ENCODE measurements around the gene PROZ. TPM values are rescaled to one million over a fixed set of nuclear protein-coding genes. Genes with fewer than 3 reads are reported as not detected.

Gene PROZ
- total and polyA plus RNA-seq, 9 of the 15 experiments (the other 6 are each of a cell fraction or from before 2014, with no cell fraction given) = not detected

DNA sequence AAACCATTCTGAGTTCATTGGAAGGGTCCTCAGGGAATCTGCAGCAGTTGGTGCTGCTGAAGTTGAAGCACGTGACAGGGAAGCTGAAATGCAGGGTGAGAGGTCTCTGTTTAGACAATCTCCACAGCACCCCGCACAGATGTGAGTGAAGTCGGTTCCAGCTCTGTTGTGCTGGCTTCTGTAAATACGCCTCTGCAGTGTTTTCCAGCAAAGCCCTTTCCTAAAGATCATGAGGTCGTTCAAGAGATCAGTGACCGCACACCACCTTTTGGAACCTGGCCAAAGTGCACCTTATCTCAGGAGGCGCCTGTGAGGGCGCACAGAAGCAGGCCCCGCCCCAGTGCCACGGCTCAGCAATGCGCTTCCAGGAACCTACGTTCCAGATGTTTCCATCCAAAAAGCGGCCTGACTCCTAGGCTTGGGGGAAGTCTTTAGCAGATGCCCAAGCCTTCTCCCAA lies 61.7 kb downstream of the PROZ start (continued):
- TF ChIP-seq, protein P1, sequence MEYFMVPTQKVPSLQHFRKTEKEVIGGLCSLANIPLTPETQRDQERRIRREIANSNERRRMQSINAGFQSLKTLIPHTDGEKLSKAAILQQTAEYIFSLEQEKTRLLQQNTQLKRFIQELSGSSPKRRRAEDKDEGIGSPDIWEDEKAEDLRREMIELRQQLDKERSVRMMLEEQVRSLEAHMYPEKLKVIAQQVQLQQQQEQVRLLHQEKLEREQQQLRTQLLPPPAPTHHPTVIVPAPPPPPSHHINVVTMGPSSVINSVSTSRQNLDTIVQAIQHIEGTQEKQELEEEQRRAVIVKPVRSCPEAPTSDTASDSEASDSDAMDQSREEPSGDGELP (CRISPR knock-in tag; IDR thresholded peaks at IDR 0.05; ENCODE audit: borderline replicate concordance) = peak; percentile 55; the same call in 1 of the 2 replicates
- TF ChIP-seq, protein P2, sequence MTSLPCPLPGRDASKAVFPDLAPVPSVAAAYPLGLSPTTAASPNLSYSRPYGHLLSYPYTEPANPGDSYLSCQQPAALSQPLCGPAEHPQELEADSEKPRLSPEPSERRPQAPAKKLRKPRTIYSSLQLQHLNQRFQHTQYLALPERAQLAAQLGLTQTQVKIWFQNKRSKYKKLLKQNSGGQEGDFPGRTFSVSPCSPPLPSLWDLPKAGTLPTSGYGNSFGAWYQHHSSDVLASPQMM (CRISPR knock-in tag; IDR thresholded peaks at IDR 0.05) = no peak
- TF ChIP-seq EP400 (IDR thresholded peaks at IDR 0.05) = peak; percentile 34
- no peak for TF ChIP-seq KAT7 (CRISPR knock-in tag; IDR thresholded peaks at IDR 0.05; ENCODE audit: borderline replicate concordance)
- no peak for TF ChIP-seq CHCHD3 (CRISPR knock-in tag; IDR thresholded peaks at IDR 0.05)
- TF ChIP-seq, protein P3, sequence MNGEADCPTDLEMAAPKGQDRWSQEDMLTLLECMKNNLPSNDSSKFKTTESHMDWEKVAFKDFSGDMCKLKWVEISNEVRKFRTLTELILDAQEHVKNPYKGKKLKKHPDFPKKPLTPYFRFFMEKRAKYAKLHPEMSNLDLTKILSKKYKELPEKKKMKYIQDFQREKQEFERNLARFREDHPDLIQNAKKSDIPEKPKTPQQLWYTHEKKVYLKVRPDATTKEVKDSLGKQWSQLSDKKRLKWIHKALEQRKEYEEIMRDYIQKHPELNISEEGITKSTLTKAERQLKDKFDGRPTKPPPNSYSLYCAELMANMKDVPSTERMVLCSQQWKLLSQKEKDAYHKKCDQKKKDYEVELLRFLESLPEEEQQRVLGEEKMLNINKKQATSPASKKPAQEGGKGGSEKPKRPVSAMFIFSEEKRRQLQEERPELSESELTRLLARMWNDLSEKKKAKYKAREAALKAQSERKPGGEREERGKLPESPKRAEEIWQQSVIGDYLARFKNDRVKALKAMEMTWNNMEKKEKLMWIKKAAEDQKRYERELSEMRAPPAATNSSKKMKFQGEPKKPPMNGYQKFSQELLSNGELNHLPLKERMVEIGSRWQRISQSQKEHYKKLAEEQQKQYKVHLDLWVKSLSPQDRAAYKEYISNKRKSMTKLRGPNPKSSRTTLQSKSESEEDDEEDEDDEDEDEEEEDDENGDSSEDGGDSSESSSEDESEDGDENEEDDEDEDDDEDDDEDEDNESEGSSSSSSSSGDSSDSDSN (IDR thresholded peaks at IDR 0.05; ENCODE audit: borderline replicate concordance in 1 of 2, low read depth in 2 of 2, low read length in 2 of 2) = peak in 1 of 2 experiments; percentile 54; a peak in 1 of 4 replicates
- no peak for TF ChIP-seq ZNF41 (CRISPR knock-in tag; conservative IDR thresholded peaks at IDR 0.05)
- TF ChIP-seq RAD51 (IDR thresholded peaks at IDR 0.05; ENCODE audit: borderline replicate concordance, low read depth) = peak; percentile 68; the same call in 1 of the 2 replicates
- no peak for TF ChIP-seq DIDO1 (tag; IDR thresholded peaks at IDR 0.05; ENCODE audit: low read depth)
- no peak for TF ChIP-seq STAG1 (CRISPR knock-in tag; IDR thresholded peaks at IDR 0.05; ENCODE audit: borderline replicate concordance)
- TF ChIP-seq RBM22 (IDR thresholded peaks at IDR 0.05; ENCODE audit: low read depth, low read length, poor library complexity, severe bottlenecking) = no peak
- TF ChIP-seq, protein P4, sequence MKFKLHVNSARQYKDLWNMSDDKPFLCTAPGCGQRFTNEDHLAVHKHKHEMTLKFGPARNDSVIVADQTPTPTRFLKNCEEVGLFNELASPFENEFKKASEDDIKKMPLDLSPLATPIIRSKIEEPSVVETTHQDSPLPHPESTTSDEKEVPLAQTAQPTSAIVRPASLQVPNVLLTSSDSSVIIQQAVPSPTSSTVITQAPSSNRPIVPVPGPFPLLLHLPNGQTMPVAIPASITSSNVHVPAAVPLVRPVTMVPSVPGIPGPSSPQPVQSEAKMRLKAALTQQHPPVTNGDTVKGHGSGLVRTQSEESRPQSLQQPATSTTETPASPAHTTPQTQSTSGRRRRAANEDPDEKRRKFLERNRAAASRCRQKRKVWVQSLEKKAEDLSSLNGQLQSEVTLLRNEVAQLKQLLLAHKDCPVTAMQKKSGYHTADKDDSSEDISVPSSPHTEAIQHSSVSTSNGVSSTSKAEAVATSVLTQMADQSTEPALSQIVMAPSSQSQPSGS (CRISPR knock-in tag; IDR thresholded peaks at IDR 0.05) = no peak
- TF ChIP-seq BRD4 (IDR thresholded peaks at IDR 0.05) = no peak
- TF ChIP-seq, protein P5, sequence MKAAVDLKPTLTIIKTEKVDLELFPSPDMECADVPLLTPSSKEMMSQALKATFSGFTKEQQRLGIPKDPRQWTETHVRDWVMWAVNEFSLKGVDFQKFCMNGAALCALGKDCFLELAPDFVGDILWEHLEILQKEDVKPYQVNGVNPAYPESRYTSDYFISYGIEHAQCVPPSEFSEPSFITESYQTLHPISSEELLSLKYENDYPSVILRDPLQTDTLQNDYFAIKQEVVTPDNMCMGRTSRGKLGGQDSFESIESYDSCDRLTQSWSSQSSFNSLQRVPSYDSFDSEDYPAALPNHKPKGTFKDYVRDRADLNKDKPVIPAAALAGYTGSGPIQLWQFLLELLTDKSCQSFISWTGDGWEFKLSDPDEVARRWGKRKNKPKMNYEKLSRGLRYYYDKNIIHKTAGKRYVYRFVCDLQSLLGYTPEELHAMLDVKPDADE (conservative IDR thresholded peaks at IDR 0.05; ENCODE audit: control insufficient read depth, low read depth, low read length) = 0 out of 2 replicates have a peak, but pooled peaks have one; percentile 45
- TF ChIP-seq SOX6 (IDR thresholded peaks at IDR 0.05) = peak; percentile 73
- TF ChIP-seq, protein P6, sequence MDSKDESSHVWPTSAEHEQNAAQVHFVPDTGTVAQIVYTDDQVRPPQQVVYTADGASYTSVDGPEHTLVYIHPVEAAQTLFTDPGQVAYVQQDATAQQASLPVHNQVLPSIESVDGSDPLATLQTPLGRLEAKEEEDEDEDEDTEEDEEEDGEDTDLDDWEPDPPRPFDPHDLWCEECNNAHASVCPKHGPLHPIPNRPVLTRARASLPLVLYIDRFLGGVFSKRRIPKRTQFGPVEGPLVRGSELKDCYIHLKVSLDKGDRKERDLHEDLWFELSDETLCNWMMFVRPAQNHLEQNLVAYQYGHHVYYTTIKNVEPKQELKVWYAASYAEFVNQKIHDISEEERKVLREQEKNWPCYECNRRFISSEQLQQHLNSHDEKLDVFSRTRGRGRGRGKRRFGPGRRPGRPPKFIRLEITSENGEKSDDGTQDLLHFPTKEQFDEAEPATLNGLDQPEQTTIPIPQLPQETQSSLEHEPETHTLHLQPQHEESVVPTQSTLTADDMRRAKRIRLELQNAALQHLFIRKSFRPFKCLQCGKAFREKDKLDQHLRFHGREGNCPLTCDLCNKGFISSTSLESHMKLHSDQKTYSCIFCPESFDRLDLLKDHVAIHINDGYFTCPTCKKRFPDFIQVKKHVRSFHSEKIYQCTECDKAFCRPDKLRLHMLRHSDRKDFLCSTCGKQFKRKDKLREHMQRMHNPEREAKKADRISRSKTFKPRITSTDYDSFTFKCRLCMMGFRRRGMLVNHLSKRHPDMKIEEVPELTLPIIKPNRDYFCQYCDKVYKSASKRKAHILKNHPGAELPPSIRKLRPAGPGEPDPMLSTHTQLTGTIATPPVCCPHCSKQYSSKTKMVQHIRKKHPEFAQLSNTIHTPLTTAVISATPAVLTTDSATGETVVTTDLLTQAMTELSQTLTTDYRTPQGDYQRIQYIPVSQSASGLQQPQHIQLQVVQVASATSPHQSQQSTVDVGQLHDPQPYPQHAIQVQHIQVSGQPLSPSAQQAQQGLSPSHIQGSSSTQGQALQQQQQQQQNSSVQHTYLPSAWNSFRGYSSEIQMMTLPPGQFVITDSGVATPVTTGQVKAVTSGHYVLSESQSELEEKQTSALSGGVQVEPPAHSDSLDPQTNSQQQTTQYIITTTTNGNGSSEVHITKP (IDR thresholded peaks at IDR 0.05; ENCODE audit: partially characterized antibody) = no peak
- TF ChIP-seq MYNN (IDR thresholded peaks at IDR 0.05) = peak; percentile 70; the same call in 1 of the 2 replicates
- TF ChIP-seq MYNN (CRISPR knock-in tag; IDR thresholded peaks at IDR 0.05) = no peak

Measured in K562 (cell line).